K562 (cell line): ENCODE measurements around the gene TMED8. TPM values are rescaled to one million over a fixed set of nuclear protein-coding genes. Genes with fewer than 3 reads are reported as not detected.

Source experiments
- ATAC-seq: fragments of 200-7000 bp; cut with Tn5 transposase; 3 replicates; pipeline ENCODE4 v1.9.1; 2020; ENCODE audit warnings: moderate library complexity
- BruUV-seq: library from RNA; stranded (reverse); fragments of 400-500 nt; replicated peaks from 2 replicates; lab custom pipeline; 2021; lab: Mats Ljungman, UMichigan
- CTCF ChIA-PET: fragments of 300-600 bp; formaldehyde crosslinking; extraction: SDS; loops from one replicate; lab custom pipeline; 2021; ENCODE audit warnings: low intra/inter-chr PET ratio; lab: Yijun Ruan, JAX
- POLR2A ChIA-PET: fragments of 300-600, 350-650 bp; sonication (Branson Sonifier 250); formaldehyde crosslinking; extraction: SDS; loops from one replicate; lab custom pipeline; 2021; ENCODE audit warnings: antibody characterized with exemption, inconsistent platforms; lab: Yijun Ruan, JAX
- DNase-seq, 4 experiments: peaks; one replicate each; pipeline versions ENCODE4 v3.0.0 to v3.0.0-alpha.2; 2011 to 2018; ENCODE audit warnings: low spot score in 3 of 4, mixed read lengths in 3 of 4; ENCODE audit errors: extremely low read depth in 1 of 4
- FAIRE-seq: peaks from 2 replicates; lab custom pipeline; 2011; peaks lifted over from hg19 to GRCh38; lab: Jason Lieb, UNC
- H2AFZ ChIP-seq: 2 replicates; pipeline ENCODE4 v1.6.0; 2011; ENCODE audit warnings: low read depth, low read length, control low read depth, inconsistent platforms
- H3K27ac ChIP-seq: fragments of 200-600 bp; 3 replicates; pipeline ENCODE4 v1.8.0; 2011; ENCODE audit warnings: low read depth, mild to moderate bottlenecking, control low read depth, inconsistent platforms, low read length, moderate library complexity, mixed read lengths; ENCODE audit errors: extremely low read depth
- H3K27me3 ChIP-seq, 2 experiments: fragments of 300-600 bp in 1 of 2; 2 replicates in 1 of 2; 3 replicates in 1 of 2; pipeline versions ENCODE4 v1.6.0 to v1.8.0; 2011; ENCODE audit warnings: inconsistent platforms in 2 of 2, low read length in 2 of 2, mild to moderate bottlenecking in 1 of 2, mixed read lengths in 1 of 2, moderate library complexity in 1 of 2; ENCODE audit not compliant: control insufficient read depth in 2 of 2, insufficient read depth in 2 of 2
- H3K36me3 ChIP-seq: fragments of 300-600 bp; 3 replicates; pipeline ENCODE4 v1.8.0; 2011; ENCODE audit warnings: mild to moderate bottlenecking, low read length, inconsistent platforms; ENCODE audit not compliant: control insufficient read depth, insufficient read depth
- H3K4me1 ChIP-seq, 2 experiments: fragments of 200-600 bp in 1 of 2; replicated peaks in 1 of 2; 2 replicates in 1 of 2; 3 replicates in 1 of 2; pipeline versions ENCODE4 v1.5.1 to v1.8.0; 2011; ENCODE audit warnings: inconsistent platforms in 2 of 2, low read length in 2 of 2, mild to moderate bottlenecking in 1 of 2, mixed read lengths in 1 of 2, moderate library complexity in 1 of 2; ENCODE audit not compliant: control insufficient read depth in 2 of 2, insufficient read depth in 2 of 2
- H3K4me2 ChIP-seq: 2 replicates; pipeline ENCODE4 v1.6.1; 2011; ENCODE audit warnings: low read length, control low read depth, inconsistent platforms, mixed read lengths; ENCODE audit not compliant: insufficient read depth
- H3K4me3 ChIP-seq: fragments of 200-600 bp; sonication (generic), shearing (Covaris generic); 2 replicates; pipeline ENCODE4 v1.5.1; 2016; ENCODE audit warnings: control low read depth, inconsistent platforms
- H3K79me2 ChIP-seq: fragments of 200-600 bp; 3 replicates; pipeline ENCODE4 v1.8.0; 2011; ENCODE audit warnings: low read length, inconsistent platforms; ENCODE audit not compliant: control insufficient read depth, insufficient read depth
- H3K9ac ChIP-seq, 2 experiments: 2 replicates each; pipeline versions ENCODE4 v1.6.0 to v1.6.1; 2011; ENCODE audit warnings: low read depth in 2 of 2, low read length in 2 of 2, control low read depth in 1 of 2, inconsistent platforms in 1 of 2, mild to moderate bottlenecking in 1 of 2, mixed read lengths in 1 of 2; ENCODE audit not compliant: insufficient read depth in 1 of 2
- H3K9me1 ChIP-seq: one replicate; pipeline ENCODE4 v1.6.0; 2011; ENCODE audit warnings: inconsistent platforms, mild to moderate bottlenecking, low read length, moderate library complexity; ENCODE audit not compliant: control insufficient read depth, insufficient read depth
- H3K9me3 ChIP-seq: replicated peaks from 2 replicates; pipeline ENCODE4 v1.5.1; 2011; ENCODE audit warnings: low read depth, low read length, inconsistent platforms; ENCODE audit not compliant: control insufficient read depth, insufficient read depth
- H4K20me1 ChIP-seq: replicated peaks from 2 replicates; pipeline ENCODE4 v1.6.1; 2011; ENCODE audit warnings: low read length, inconsistent platforms, mixed read lengths; ENCODE audit not compliant: control insufficient read depth, insufficient read depth
- ZNF384 ChIP-seq: IDR thresholded peaks from 2 replicates; pipeline ENCODE4 v1.6.1; 2012; ENCODE audit warnings: low read depth, low read length, improper control_type of control experiment
- WGBS: fragments of 100-300 bp; shearing (Covaris generic); methylation state at CpG from one replicate; pipeline ENCODE4 v1.1.6; 2016; ENCODE audit warnings: low coverage, mixed read lengths; ENCODE audit not compliant: insufficient coverage; ENCODE audit errors: missing lambda C conversion rate; 5-methylcytosine and 5-hydroxymethylcytosine counted together
- in situ Hi-C: fragments of 300-500 bp; cut with MboI; formaldehyde crosslinking; loops from 4 replicates; pipeline ENCODE4 v1.15.0; 2018; ENCODE audit warnings: inconsistent platforms, mixed read lengths
- intact Hi-C: fragments of 100-400 bp; cut with micrococcal nuclease; formaldehyde crosslinking; loops from 2 replicates; pipeline ENCODE4 v1.14.2; 2022
- polyA plus RNA-seq, 8 experiments: library from polyadenylated mRNA; depleted of rRNA in 4 of 8; stranded (reverse) in 5 of 8; unstranded in 3 of 8; fragments of >200 nt; fragmentation: Nextera tagmentation in 2 of 8; fragmentation: Illumina TruSeq in 1 of 8; extraction: Ambion mirVana in 2 of 8; extraction: Trizol in 1 of 8; gene quantifications; 2 replicates each; pipeline versions ENCODE4 v1.2.1 to v1.2.3, GENCODE V29; 2011 to 2014; ENCODE audit warnings: inconsistent platforms in 1 of 8, missing spikeins in 1 of 8
- total RNA-seq, 7 experiments: library from RNA; depleted of rRNA in 6 of 7; stranded (reverse); fragments of >200 nt in 6 of 7; fragmentation: Illumina TruSeq in 2 of 7; extraction: Trizol in 2 of 7; gene quantifications; 2 replicates each; pipeline versions ENCODE4 v1.2.1 to v1.2.3, GENCODE V29; 2011 to 2021; ENCODE audit warnings: low replicate concordance in 1 of 7
- TF ChIP-seq, protein P1 (sequence below), 3 experiments: IDR thresholded peaks in 2 of 3; conservative IDR thresholded peaks in 1 of 3; 2 replicates each; pipeline ENCODE4 v1.5.1; 2011 to 2012; ENCODE audit warnings: low read length in 3 of 3, mild to moderate bottlenecking in 3 of 3, control low read depth in 2 of 3, improper control_type of control experiment in 1 of 3, inconsistent platforms in 1 of 3, low read depth in 1 of 3, mixed read lengths in 1 of 3, moderate library complexity in 1 of 3; ENCODE audit not compliant: insufficient read depth in 2 of 3

Gene TMED8
- total and polyA plus RNA-seq, 9 of the 15 experiments (the other 6 are each of a cell fraction or from before 2014, with no cell fraction given): 3.3 to 17.4 (median 12.0) TPM

DNA sequence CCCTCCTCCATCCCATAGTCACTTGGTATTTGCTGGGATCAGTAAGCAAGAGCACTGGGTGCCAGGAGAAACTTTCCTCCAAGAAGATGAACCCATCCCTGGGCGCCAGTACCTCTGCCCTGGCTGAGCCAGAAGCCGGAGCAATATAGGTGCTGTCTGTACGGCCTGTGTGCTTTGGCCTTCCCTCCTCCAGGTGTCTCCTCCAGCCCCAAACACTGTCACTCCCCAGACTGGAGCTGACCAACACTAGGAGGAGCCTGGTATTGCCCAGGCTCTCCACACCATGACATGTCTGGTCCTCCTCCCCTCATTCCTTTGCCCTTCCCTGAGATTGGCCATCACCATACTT is 51.2 kb downstream of the TMED8 start:
- Histone ChIP-seq H3K9ac (no peak overlapping the region), H3K4me3 (no peak overlapping the region), H3K9me1 (no peaks in the 10 kb centered on the region), H3K27ac (no peak overlapping the region), H3K27me3 (no peaks in the 10 kb centered on the region), H2AFZ (no peak overlapping the region), H3K36me3 (no peaks in the 10 kb centered on the region), H3K9me3 (no peaks in the 10 kb centered on the region), H3K4me2 (no peak overlapping the region), H4K20me1 (no peaks in the 10 kb centered on the region), H3K4me1 (peaks cover 4 to 7% of the 10 kb centered on the region in 2 experiments; a peak in 4 of 5 replicates), H3K79me2 (peaks cover 8% of the 10 kb centered on the region; the same call in 2 of the 3 replicates)
- CTCF ChIA-PET: no interaction called here
- no TSS peak for BruUV-seq
- in situ Hi-C loops (no loop called here), intact Hi-C loops (loop anchor here (10.0 kb wide), 2 partner anchors 209 to 279 kb away; no protein-coding TSS in a partner anchor)
- ATAC-seq (no peak), DNase-seq (no peak), FAIRE-seq (no peak)
- 67% methylated on average over 2 of the region's 3 CpGs for WGBS
- POLR2A ChIA-PET: no interaction called here
- TF ChIP-seq ZNF384: no peak
- TF ChIP-seq, protein P1, sequence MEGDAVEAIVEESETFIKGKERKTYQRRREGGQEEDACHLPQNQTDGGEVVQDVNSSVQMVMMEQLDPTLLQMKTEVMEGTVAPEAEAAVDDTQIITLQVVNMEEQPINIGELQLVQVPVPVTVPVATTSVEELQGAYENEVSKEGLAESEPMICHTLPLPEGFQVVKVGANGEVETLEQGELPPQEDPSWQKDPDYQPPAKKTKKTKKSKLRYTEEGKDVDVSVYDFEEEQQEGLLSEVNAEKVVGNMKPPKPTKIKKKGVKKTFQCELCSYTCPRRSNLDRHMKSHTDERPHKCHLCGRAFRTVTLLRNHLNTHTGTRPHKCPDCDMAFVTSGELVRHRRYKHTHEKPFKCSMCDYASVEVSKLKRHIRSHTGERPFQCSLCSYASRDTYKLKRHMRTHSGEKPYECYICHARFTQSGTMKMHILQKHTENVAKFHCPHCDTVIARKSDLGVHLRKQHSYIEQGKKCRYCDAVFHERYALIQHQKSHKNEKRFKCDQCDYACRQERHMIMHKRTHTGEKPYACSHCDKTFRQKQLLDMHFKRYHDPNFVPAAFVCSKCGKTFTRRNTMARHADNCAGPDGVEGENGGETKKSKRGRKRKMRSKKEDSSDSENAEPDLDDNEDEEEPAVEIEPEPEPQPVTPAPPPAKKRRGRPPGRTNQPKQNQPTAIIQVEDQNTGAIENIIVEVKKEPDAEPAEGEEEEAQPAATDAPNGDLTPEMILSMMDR (IDR thresholded peaks at IDR 0.05 in 2 of 3, conservative IDR thresholded peaks at IDR 0.05 in 1 of 3; ENCODE audit: insufficient read depth in 2 of 3, low read depth in 1 of 3, low read length in 3 of 3): peak in 2 of 3 experiments; percentile 26 to 37; a peak in 3 of 6 replicates
